ENCODE results near the gene MTTP. TPM values are rescaled to one million over a fixed set of nuclear protein-coding genes. Genes with fewer than 3 reads are reported as not detected.

Gene MTTP
- total RNA-seq, 1 donor from 2014 or later = not detected

GRCh38 chr4:99571883-99572282 is 2.7 kb upstream of the MTTP start:
- no peaks in the 10 kb centered on the region for H3K9me3 Mint-ChIP-seq
- no peak for TF ChIP-seq CTCF (IDR thresholded peaks at IDR 0.05; ENCODE audit: unreplicated experiment)
- H3K4me1 Mint-ChIP-seq = no peaks in the 10 kb centered on the region
- H3K4me3 Mint-ChIP-seq = no peak overlapping the region
- H3K27ac Mint-ChIP-seq = no peak overlapping the region
- no peaks in the 10 kb centered on the region for H3K36me3 Mint-ChIP-seq
- peaks cover 46% of the 10 kb centered on the region for H3K27me3 Mint-ChIP-seq (ENCODE audit: low read depth)
- no peak for DNase-seq (ENCODE audit: low spot score in 2 of 2, unreplicated experiment in 2 of 2)

- no peaks in the 10 kb centered on the region for H3K36me3 Mint-ChIP-seq
- no peaks in the 10 kb centered on the region for H3K9me3 Mint-ChIP-seq
- H3K4me1 Mint-ChIP-seq = no peaks in the 10 kb centered on the region
- no peak for DNase-seq (ENCODE audit: low spot score in 2 of 2, unreplicated experiment in 2 of 2)
- H3K27ac Mint-ChIP-seq = no peak overlapping the region
- no peak overlapping the region for H3K4me3 Mint-ChIP-seq
- peaks cover 40% of the 10 kb centered on the region for H3K27me3 Mint-ChIP-seq (ENCODE audit: low read depth)
- no peak for TF ChIP-seq CTCF (IDR thresholded peaks at IDR 0.05; ENCODE audit: unreplicated experiment)
Observed at GRCh38 chr4:99572527-99573240, 1.9 kb upstream of the MTTP start.

GRCh38 chr4:99573735-99574368 is 772 bp upstream of the MTTP start:
- H3K27me3 Mint-ChIP-seq (ENCODE audit: low read depth) = peaks cover 31% of the 10 kb centered on the region

GRCh38 chr4:99578714-99579113 is 4.1 kb downstream of the MTTP start:
- DNase-seq (ENCODE audit: low spot score in 2 of 2, unreplicated experiment in 2 of 2) = no peak
- peaks cover 38% of the 10 kb centered on the region for H3K27me3 Mint-ChIP-seq (ENCODE audit: low read depth)
- no peaks in the 10 kb centered on the region for H3K36me3 Mint-ChIP-seq
- TF ChIP-seq CTCF (IDR thresholded peaks at IDR 0.05; ENCODE audit: unreplicated experiment) = no peak
- no peaks in the 10 kb centered on the region for H3K4me1 Mint-ChIP-seq
- H3K9me3 Mint-ChIP-seq = no peaks in the 10 kb centered on the region
- H3K4me3 Mint-ChIP-seq = no peak overlapping the region
- no peak overlapping the region for H3K27ac Mint-ChIP-seq

More at GRCh38 chr4:99573735-99574368, 772 bp upstream of the MTTP start:
- DNase-seq (ENCODE audit: low spot score in 2 of 2, unreplicated experiment in 2 of 2) = no peak
- Mint-ChIP-seq H3K36me3 (no peaks in the 10 kb centered on the region), H3K4me1 (no peaks in the 10 kb centered on the region), H3K9me3 (no peaks in the 10 kb centered on the region), H3K4me3 (no peak overlapping the region), H3K27ac (no peak overlapping the region)
- no peak for TF ChIP-seq CTCF (IDR thresholded peaks at IDR 0.05; ENCODE audit: unreplicated experiment)

GRCh38 chr4:99585516-99585915 is 10.9 kb downstream of the MTTP start:
- H3K27ac Mint-ChIP-seq = no peak overlapping the region

More at GRCh38 chr4:99585516-99585915, 10.9 kb downstream of the MTTP start:
- Mint-ChIP-seq H3K9me3 (no peaks in the 10 kb centered on the region), H3K4me1 (peaks cover 3% of the 10 kb centered on the region), H3K4me3 (no peak overlapping the region), H3K36me3 (no peaks in the 10 kb centered on the region), H3K27me3 (ENCODE audit: low read depth) (peaks cover 33% of the 10 kb centered on the region)
- no peak for DNase-seq (ENCODE audit: low spot score in 2 of 2, unreplicated experiment in 2 of 2)
- no peak for TF ChIP-seq CTCF (IDR thresholded peaks at IDR 0.05; ENCODE audit: unreplicated experiment)

Measured in mesothelial cell of epicardium (in vitro differentiated cells).